Testis (tissue), 3 donors: ENCODE measurements around the gene ING3. TPM values are rescaled to one million over a fixed set of nuclear protein-coding genes. Genes with fewer than 3 reads are reported as not detected.

Source experiments
- DNase-seq: peaks from one replicate; pipeline ENCODE4 v3.0.0-alpha.2; 2019
- H3K27ac ChIP-seq, 2 donors: fragments of 200-600 bp; sonication (generic); one replicate each; pipeline ENCODE4 v1.5.1; 2019
- H3K27me3 ChIP-seq: fragments of 200-600 bp; sonication (generic); one replicate; pipeline ENCODE4 v1.5.1; 2019
- H3K36me3 ChIP-seq: fragments of 200-600 bp; sonication (generic); one replicate; pipeline ENCODE4 v1.5.1; 2017; ENCODE audit warnings: low read depth; ENCODE audit errors: missing control alignments
- H3K4me1 ChIP-seq: fragments of 200-600 bp; sonication (generic); one replicate; pipeline ENCODE4 v1.5.1; 2019
- H3K4me3 ChIP-seq, 2 donors: fragments of 200-600 bp; sonication (generic); one replicate each; pipeline ENCODE4 v1.5.1; 2017 to 2019
- H3K9me3 ChIP-seq: fragments of 200-600 bp; sonication (generic); one replicate; pipeline ENCODE4 v1.5.1; 2017
- POLR2A ChIP-seq: fragments of 450-650 bp; IDR thresholded peaks from one replicate; pipeline ENCODE4 v1.6.1; 2017; ENCODE audit warnings: antibody characterized with exemption, mild to moderate bottlenecking, moderate library complexity
- WGBS, 2 donors: methylation state at CpG; one replicate each; pipeline ENCODE4 v1.1.5; 2018; 5-methylcytosine and 5-hydroxymethylcytosine counted together
- intact Hi-C: fragments of 100-400 bp; cut with DNase I; formaldehyde crosslinking; loops from one replicate; pipeline ENCODE4 v1.15.1; 2023; ENCODE audit warnings: low total_unique reads
- polyA plus RNA-seq: library from polyadenylated mRNA; stranded (reverse); fragments of 350-450 nt; fragmentation: Illumina TruSeq; extraction: RNeasy Lipid Tissue Mini Kit (QIAGEN cat#74804); gene quantifications from one replicate; pipeline ENCODE4 v1.2.3, GENCODE V29; 2014; ENCODE audit warnings: low read depth, low replicate concordance; ENCODE audit not compliant: insufficient read depth
- total RNA-seq, 2 donors: library from RNA; depleted of rRNA; stranded (reverse); fragments of >200 nt; gene quantifications; one replicate each; pipeline ENCODE4 v1.2.3, GENCODE V29; 2016
- TF ChIP-seq, protein P1 (sequence below), 3 experiments: fragments of 450-650 bp in 2 of 3; fragments of 200-600 bp in 1 of 3; sonication (generic) in 1 of 3; IDR thresholded peaks; one replicate each; pipeline ENCODE4 v1.5.1; 2016 to 2019; ENCODE audit warnings: antibody characterized with exemption in 3 of 3, mild to moderate bottlenecking in 2 of 3, moderate library complexity in 1 of 3

Gene ING3
- total and polyA plus RNA-seq, 3 donors from 2014 or later: 14.7 to 22.7 (median 15.9) TPM

GRCh38 chr7:120993553-120994191, 43.1 kb downstream of the ING3 start:
- no peak overlapping the region for H3K4me3 ChIP-seq
- H3K27me3 ChIP-seq: no peaks in the 10 kb centered on the region
- no peaks in the 10 kb centered on the region for H3K9me3 ChIP-seq
- intact Hi-C loops: no loop called here
- H3K36me3 ChIP-seq: no peaks in the 10 kb centered on the region
- no peaks in the 10 kb centered on the region for H3K4me1 ChIP-seq
- H3K27ac ChIP-seq: peak overlapping the region in 1 of 2 donors; percentile 31
- DNase-seq: no peak
- TF ChIP-seq POLR2A: no peak
- TF ChIP-seq, protein P1, sequence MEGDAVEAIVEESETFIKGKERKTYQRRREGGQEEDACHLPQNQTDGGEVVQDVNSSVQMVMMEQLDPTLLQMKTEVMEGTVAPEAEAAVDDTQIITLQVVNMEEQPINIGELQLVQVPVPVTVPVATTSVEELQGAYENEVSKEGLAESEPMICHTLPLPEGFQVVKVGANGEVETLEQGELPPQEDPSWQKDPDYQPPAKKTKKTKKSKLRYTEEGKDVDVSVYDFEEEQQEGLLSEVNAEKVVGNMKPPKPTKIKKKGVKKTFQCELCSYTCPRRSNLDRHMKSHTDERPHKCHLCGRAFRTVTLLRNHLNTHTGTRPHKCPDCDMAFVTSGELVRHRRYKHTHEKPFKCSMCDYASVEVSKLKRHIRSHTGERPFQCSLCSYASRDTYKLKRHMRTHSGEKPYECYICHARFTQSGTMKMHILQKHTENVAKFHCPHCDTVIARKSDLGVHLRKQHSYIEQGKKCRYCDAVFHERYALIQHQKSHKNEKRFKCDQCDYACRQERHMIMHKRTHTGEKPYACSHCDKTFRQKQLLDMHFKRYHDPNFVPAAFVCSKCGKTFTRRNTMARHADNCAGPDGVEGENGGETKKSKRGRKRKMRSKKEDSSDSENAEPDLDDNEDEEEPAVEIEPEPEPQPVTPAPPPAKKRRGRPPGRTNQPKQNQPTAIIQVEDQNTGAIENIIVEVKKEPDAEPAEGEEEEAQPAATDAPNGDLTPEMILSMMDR (IDR thresholded peaks at IDR 0.05): no peak
- 84 to 86% methylated on average over 5 of the region's 5 CpGs for WGBS, 2 donors

GRCh38 chr7:120994512-120995410, 44.2 kb downstream of the ING3 start:
- 87 to 92% methylated on average over 5 of the region's 5 CpGs for WGBS, 2 donors
- intact Hi-C loops: no loop called here
- H3K27ac ChIP-seq: no peak overlapping the region
- TF ChIP-seq, protein P1 (IDR thresholded peaks at IDR 0.05): no peak
- no peak for TF ChIP-seq POLR2A
- no peaks in the 10 kb centered on the region for H3K4me1 ChIP-seq
- H3K9me3 ChIP-seq: no peaks in the 10 kb centered on the region
- H3K27me3 ChIP-seq: no peaks in the 10 kb centered on the region
- H3K4me3 ChIP-seq: no peak overlapping the region
- DNase-seq: no peak
- no peaks in the 10 kb centered on the region for H3K36me3 ChIP-seq

DNA sequence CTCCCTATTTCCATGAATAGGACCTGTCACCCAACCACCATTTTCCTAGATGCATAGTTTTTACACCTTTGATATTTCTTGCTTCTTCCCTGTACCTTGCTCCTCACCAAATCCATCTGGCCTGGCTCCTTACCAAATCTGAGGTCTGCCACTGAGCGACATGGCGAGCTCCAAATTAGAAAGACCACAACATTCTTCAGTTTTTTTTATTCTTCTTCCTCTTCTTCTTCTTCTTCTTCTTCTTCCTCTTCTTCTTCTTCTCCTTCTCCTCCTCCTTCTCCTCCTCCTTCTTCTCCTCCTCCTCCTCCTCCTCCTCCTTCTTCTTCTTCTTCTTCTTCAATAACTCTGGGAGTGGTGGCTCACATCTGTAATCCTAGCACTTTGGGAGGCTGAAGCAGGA, 45.1 kb downstream of the ING3 start:
- no peaks in the 10 kb centered on the region for H3K4me1 ChIP-seq
- intact Hi-C loops: no loop called here
- no peaks in the 10 kb centered on the region for H3K27me3 ChIP-seq
- TF ChIP-seq, protein P1 (IDR thresholded peaks at IDR 0.05): no peak
- TF ChIP-seq POLR2A: no peak
- no peaks in the 10 kb centered on the region for H3K36me3 ChIP-seq
- no peak overlapping the region for H3K4me3 ChIP-seq
- H3K9me3 ChIP-seq: no peaks in the 10 kb centered on the region
- WGBS, 2 donors: 89 to 94% methylated on average over 2 of the region's 2 CpGs
- DNase-seq: no peak
- no peak overlapping the region for H3K27ac ChIP-seq

DNA sequence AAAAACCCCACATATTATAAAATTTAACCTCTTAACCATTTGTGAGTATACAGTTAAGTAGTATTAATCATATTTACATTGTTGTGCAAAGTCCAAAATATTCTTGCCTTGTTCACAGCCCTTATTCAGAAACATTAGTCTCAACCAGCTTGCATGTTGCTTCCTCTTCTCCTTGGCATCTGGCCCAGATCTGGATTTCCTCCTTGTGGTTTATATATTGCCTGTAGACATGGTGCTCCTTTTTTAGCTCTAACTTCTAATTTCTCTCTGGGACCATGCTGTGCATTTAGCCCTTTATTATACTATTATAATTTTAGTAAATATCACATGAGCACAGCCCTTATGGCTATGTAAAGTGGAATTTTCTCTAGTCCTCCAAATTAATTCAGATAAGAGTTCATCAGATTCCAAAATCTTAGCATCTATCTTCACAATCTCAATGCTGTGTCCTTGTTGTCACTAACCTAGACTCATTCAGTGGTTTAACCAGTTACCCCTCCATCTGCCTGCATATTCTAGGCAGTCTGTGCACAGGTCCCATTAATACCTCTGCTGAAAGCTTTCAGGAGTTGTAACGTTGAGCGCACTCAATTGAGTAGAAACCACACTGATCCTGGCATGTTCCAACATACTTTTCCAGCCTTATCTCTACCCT, 45.9 kb downstream of the ING3 start:
- no peak overlapping the region for H3K4me3 ChIP-seq
- H3K27me3 ChIP-seq: no peaks in the 10 kb centered on the region
- H3K4me1 ChIP-seq: no peaks in the 10 kb centered on the region
- H3K9me3 ChIP-seq: no peaks in the 10 kb centered on the region
- no peak overlapping the region for H3K27ac ChIP-seq
- intact Hi-C loops: no loop called here
- H3K36me3 ChIP-seq: no peaks in the 10 kb centered on the region
- DNase-seq: peak; percentile 73
- TF ChIP-seq, protein P1 (IDR thresholded peaks at IDR 0.05): no peak
- TF ChIP-seq POLR2A: no peak
- 88 to 89% methylated on average over 2 of the region's 2 CpGs for WGBS, 2 donors
